GM10266 (cell line): ENCODE results near the gene RAD51C.
"Not testable (repeated sequence)": the region's sequence is repeated elsewhere in the genome, so short reads cannot be mapped to it uniquely, and the experiment has no call there.

Source experiments
- DNase-seq: peaks from one replicate; pipeline ENCODE4 v3.0.0; 2012; ENCODE audit errors: extremely low spot score
- TF ChIP-seq, protein P1 (sequence below): IDR thresholded peaks from 2 replicates; pipeline ENCODE4 v1.5.1; 2012; ENCODE audit warnings: mild to moderate bottlenecking, low read depth; ENCODE audit not compliant: control insufficient read depth, insufficient read depth; ENCODE audit errors: missing control alignments

Gene RAD51C

DNA sequence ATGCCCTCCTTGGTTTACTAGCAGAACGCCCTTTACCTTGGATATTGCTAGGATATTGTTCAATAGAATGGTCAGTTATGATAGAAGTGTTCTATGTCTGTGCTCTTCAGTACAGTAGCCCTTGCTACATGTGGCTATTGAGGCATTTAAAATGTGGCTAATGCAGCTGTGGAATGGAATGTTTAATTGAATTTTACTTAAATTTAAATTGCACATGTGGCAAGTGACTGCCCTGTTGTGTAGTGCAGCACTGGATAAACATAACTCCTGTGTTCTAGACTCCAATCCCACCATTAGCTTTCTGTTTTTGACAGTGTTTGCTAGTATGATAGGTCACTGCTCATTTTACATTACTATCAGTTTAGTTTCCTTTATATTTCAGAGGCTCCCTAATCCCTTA is 29.9 kb downstream of the RAD51C start:
- TF ChIP-seq, protein P1, sequence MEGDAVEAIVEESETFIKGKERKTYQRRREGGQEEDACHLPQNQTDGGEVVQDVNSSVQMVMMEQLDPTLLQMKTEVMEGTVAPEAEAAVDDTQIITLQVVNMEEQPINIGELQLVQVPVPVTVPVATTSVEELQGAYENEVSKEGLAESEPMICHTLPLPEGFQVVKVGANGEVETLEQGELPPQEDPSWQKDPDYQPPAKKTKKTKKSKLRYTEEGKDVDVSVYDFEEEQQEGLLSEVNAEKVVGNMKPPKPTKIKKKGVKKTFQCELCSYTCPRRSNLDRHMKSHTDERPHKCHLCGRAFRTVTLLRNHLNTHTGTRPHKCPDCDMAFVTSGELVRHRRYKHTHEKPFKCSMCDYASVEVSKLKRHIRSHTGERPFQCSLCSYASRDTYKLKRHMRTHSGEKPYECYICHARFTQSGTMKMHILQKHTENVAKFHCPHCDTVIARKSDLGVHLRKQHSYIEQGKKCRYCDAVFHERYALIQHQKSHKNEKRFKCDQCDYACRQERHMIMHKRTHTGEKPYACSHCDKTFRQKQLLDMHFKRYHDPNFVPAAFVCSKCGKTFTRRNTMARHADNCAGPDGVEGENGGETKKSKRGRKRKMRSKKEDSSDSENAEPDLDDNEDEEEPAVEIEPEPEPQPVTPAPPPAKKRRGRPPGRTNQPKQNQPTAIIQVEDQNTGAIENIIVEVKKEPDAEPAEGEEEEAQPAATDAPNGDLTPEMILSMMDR, result no peak
- DNase-seq, result no peak

DNA sequence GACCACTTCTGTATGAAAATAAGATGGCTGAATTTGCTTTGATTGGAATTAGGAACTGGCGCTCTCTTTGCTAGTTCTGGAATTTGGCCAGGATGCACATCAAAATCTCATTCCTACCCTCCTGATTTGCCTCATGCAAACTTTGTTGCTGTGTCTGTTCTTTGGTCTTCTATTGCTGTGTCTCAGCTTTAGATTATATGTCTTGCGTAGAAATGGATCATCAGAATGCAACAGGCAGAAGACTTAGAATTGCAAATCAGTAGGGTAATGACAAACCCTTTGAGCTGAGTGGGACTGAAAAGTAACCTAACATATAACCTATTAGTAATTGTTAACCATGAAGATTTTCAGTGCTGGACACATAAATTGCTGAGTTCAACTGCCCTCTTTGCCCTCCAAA is 30.3 kb downstream of the RAD51C start:
- DNase-seq, result no peak
- TF ChIP-seq, protein P1, result no peak

DNA sequence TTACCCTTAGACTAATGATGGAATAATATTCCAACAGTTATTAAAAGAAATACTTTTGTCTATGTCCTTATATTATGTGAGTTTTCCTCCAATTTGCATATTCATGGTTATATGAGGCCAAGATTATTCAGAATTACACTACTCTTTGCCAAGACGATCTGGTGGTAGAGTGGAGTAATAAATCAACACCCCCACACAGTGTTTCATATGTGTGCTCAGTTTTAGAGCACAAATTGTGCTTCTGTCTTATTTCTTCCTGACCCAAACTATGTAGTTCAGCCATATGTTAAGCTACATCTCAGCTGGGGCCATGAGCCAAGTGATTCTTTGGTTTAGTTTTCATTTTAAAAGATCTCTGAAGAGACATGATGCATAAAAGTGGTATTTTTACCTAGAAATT is 36.4 kb downstream of the RAD51C start:
- DNase-seq, result no peak
- TF ChIP-seq, protein P1, result no peak

DNA sequence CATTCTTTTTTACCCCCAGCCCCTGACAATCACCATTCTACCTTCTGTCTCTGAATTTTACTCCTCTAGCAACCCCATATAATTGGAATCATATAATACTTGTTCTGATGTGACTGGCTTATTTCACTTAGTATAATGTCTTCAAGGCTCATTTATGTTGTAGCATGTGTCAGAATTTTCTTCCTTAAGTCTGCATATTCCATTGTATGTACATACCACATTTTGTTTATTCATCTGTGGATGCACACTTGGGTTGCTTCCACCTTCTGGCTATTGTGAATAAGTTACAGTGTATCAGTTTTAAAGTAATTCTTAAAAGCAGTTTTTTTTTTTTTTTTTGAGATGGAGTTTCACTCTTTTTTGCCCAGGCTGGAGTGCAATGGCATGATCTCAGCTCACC is 38.5 kb downstream of the RAD51C start:
- TF ChIP-seq, protein P1, result no peak
- DNase-seq, result no peak

DNA sequence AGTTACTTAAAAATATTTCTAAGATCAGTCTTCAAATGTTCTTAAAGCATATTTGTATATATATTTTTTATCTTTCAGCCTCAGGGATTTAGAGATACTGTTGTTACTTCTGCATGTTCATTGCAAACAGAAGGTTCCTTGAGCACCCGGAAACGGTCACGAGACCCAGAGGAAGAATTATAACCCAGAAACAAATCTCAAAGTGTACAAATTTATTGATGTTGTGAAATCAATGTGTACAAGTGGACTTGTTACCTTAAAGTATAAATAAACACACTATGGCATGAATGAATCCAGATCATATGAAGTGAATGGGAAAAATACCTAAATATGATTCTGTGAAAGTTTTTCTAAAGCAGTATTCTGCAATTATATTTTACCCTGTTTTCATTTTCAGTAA is 41.6 kb downstream of the RAD51C start:
- DNase-seq, result no peak
- TF ChIP-seq, protein P1, result no peak

DNA sequence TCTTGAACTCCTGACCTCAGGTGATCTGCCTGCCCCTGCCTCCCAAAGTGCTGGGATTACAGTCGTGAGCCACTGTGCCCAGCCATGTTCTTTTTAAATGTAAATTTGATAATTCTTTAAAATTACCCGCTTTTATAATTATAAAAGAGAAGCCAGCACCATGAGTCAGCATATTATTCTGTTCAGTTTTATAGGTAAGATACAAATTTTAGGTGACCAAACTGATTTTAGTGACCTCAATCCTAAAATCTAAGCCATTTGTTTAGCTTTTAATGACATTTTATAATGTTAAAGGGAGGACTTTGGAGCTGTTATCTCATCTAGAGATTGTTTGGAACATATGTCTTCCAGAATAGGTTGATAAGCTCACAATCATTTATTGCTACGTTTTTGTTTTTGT is 42.4 kb downstream of the RAD51C start:
- DNase-seq, result no peak
- TF ChIP-seq, protein P1, result no peak

DNA sequence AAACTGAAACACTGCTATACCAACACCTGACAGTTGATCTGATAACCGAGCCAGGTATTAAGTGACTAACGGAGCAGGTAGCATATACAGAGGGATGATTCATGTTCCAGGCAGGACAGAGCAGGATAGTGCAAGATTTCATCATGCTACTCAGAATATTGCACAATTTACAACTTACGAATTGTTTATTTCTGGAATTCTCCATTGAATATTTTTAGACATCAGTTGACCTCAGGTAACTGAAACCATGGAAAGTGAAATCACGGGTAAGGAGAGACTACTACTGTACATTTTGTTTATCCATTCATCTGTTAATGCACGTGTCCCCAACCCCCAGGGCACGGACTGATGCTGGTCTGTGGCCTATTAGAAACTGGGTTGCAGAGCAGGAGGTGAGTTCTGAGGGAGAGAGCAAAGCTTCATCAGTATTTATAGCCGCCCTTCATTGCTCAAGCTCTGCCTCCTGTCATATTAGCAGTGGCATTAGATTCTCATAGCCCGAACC is 48.8 kb downstream of the RAD51C start:
- no peak for DNase-seq
- TF ChIP-seq, protein P1, result no peak

DNA sequence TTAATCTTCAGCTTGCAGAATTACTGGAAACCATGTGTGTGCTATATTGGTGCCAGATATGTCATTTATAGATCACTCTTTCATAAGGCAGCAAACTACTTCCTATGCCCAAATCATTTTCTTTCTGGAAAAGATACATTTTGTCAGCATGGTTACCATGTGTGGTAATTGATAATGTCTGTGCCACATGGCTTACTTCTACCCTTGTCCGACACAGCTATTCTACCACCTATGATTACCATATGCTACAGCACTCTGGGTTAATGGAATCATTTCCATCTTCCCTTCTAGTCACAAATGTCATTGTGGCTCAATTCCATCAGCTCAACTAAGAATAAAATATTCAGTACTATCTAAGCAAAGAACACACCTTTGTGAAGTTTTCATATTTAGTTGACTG is 55.3 kb downstream of the RAD51C start:
- no peak for DNase-seq
- TF ChIP-seq, protein P1, result no peak

DNA sequence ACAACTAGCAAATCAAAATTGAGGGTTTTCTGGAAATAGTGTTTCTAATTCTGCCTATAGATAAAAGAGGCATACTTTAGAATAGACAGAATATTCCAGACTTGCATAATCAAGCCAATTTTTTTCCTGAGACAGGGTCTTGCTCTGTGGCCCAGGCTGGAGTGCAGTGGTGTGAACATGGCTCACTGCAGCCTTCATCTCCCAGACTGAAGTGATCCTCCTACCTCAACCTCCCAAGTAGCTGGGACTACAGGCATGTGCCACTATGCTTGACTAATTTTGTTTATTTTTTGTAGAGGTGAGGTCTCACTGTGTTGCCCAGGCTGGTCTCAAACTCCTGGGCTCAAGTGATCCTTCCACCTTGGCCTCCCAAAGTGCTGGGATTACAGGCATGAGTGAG is 57.2 kb downstream of the RAD51C start:
- not testable (repeated sequence) for DNase-seq
